SH-SY5Y (cell line): ENCODE measurements around the gene PCDHB9.

Source experiments
- GATA2 ChIP-seq: IDR thresholded peaks from 2 replicates; pipeline ENCODE4 v1.6.1; 2011; ENCODE audit warnings: mild to moderate bottlenecking, low read depth, low read length
- GATA3 ChIP-seq: IDR thresholded peaks from 2 replicates; pipeline ENCODE4 v1.6.1; 2011; ENCODE audit warnings: low read depth, mild to moderate bottlenecking, low read length, moderate library complexity

DNA sequence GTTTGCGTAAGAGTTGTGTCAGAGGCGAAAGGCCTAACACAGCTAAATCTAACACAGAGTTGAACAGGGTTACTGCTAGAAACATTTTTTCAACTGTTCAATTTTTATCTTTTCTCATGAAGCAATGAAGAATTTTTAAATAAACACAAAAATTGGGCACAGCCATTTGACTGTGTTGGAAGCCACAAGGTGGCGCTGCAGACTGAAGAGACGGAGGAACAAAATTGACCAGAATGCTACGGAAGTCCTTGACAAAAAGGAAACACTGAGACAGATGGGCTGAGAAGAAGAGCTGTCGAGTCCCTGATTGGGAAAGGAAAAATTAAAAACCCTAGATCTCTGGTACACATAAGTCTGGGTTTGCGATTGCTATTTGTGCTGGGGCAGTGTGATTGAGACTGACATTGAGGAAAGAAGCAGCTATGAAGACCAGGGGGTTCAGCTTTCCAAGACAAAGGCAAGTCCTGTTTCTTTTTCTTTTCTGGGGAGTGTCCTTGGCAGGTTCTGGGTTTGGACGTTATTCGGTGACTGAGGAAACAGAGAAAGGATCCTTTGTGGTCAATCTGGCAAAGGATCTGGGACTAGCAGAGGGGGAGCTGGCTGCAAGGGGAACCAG is at the start of gene PCDHB9:
- no peak for TF ChIP-seq GATA2
- TF ChIP-seq GATA3: no peak
